Measurements from ENCODE around the gene FAM228B. TPM values are rescaled to one million over a fixed set of nuclear protein-coding genes. Genes with fewer than 3 reads are reported as not detected.

Gene FAM228B
- total and polyA plus RNA-seq, 9 of the 15 experiments (the other 6 are each of a cell fraction or from before 2014, with no cell fraction given): 1.1 to 3.7 (median 2.6) TPM

GRCh38 chr2:24210723-24211122 lies 87.5 kb downstream of the FAM228B start:
- intact Hi-C loops (cut with micrococcal nuclease) (no loop called here), in situ Hi-C loops (cut with MboI) (no loop called here)
- Histone ChIP-seq H3K4me3 (no peak overlapping the region), H2AFZ (ENCODE audit: low read depth, low read length) (no peak overlapping the region), H3K4me2 (ENCODE audit: insufficient read depth, low read length) (no peak overlapping the region), H3K79me2 (ENCODE audit: control insufficient read depth, insufficient read depth, low read length) (no peaks in the 10 kb centered on the region), H3K36me3 (ENCODE audit: control insufficient read depth, insufficient read depth, low read length) (no peaks in the 10 kb centered on the region), H3K27me3 (ENCODE audit: control insufficient read depth in 2 of 2, insufficient read depth in 2 of 2, low read length in 2 of 2) (no peaks in the 10 kb centered on the region), H3K9me1 (ENCODE audit: control insufficient read depth, insufficient read depth, low read length) (no peaks in the 10 kb centered on the region), H3K4me1 (replicated peaks in 1 of 2; ENCODE audit: control insufficient read depth in 2 of 2, insufficient read depth in 2 of 2, low read length in 2 of 2) (peaks cover 0 to 3% of the 10 kb centered on the region in 2 experiments; a peak in 1 of 5 replicates), H3K9me3 (replicated peaks; ENCODE audit: control insufficient read depth, insufficient read depth, low read depth, low read length) (no peaks in the 10 kb centered on the region), H3K9ac (ENCODE audit: insufficient read depth in 1 of 2, low read depth in 2 of 2, low read length in 2 of 2) (peak overlapping the region in 1 of 2 experiments; percentile 13; a peak in 1 of 4 replicates), H3K27ac (ENCODE audit: extremely low read depth, low read depth, low read length) (no peak overlapping the region), H4K20me1 (replicated peaks; ENCODE audit: control insufficient read depth, insufficient read depth, low read length) (no peaks in the 10 kb centered on the region)
- FAIRE-seq (no peak), ATAC-seq (no peak), DNase-seq (ENCODE audit: extremely low read depth in 1 of 4, low spot score in 3 of 4) (no peak)
- POLR2A ChIA-PET: no interaction called here
- no TSS peak for BruUV-seq (replicated peaks)
- CTCF ChIA-PET (ENCODE audit: low intra/inter-chr PET ratio): interaction anchor here (0.6 kb wide), 1 partner anchor 1048 kb away, joined by 3 read pairs; no protein-coding TSS in a partner anchor
- TF ChIP-seq ZNF124 (CRISPR knock-in tag; IDR thresholded peaks at IDR 0.05): no peak
- TF ChIP-seq KAT7 (CRISPR knock-in tag; IDR thresholded peaks at IDR 0.05; ENCODE audit: borderline replicate concordance): no peak
- no peak for TF ChIP-seq ZNF134 (CRISPR knock-in tag; conservative IDR thresholded peaks at IDR 0.05)
- TF ChIP-seq HNRNPL (IDR thresholded peaks at IDR 0.05; ENCODE audit: low read depth, low read length): no peak
- TF ChIP-seq ZNF778 (CRISPR knock-in tag; IDR thresholded peaks at IDR 0.05): no peak
- TF ChIP-seq SMAD2 (IDR thresholded peaks at IDR 0.05; ENCODE audit: low read depth, low read length): no peak
- no peak for TF ChIP-seq MXD1 (CRISPR knock-in tag; IDR thresholded peaks at IDR 0.05; ENCODE audit: borderline replicate concordance, poor library complexity, severe bottlenecking)
- TF ChIP-seq KDM1A (IDR thresholded peaks at IDR 0.05): no peak
- 74% methylated on average over 18 of the region's 21 CpGs for WGBS (ENCODE audit: insufficient coverage, low coverage, missing lambda C conversion rate)
